ENCODE data around the gene CHD2. TPM values are rescaled to one million over a fixed set of nuclear protein-coding genes. Genes with fewer than 3 reads are reported as not detected.

Gene CHD2
- total RNA-seq, 1 experiment from 2014 or later, result 120 TPM

GRCh38 chr15:93012786-93013185 is 112.7 kb downstream of the CHD2 start:
- no TSS peak for BruUV-seq (replicated peaks)
- peaks cover 21% of the 10 kb centered on the region for H4K20me1 ChIP-seq (ENCODE audit: insufficient read depth)
- H3K9me3 ChIP-seq (ENCODE audit: insufficient read depth, low read depth), result no peaks in the 10 kb centered on the region
- H3K4me2 ChIP-seq, result no peak overlapping the region
- H3K27ac ChIP-seq, result no peak overlapping the region
- DNase-seq, result no peak
- ChIA-PET CTCF (no interaction called here), POLR2A (ENCODE audit: unreplicated experiment) (no interaction called here)
- H3F3A ChIP-seq (ENCODE audit: insufficient read depth, low read depth), result peaks cover 57% of the 10 kb centered on the region
- no peaks in the 10 kb centered on the region for H3K27me3 ChIP-seq (ENCODE audit: insufficient read depth, low read depth)
- intact Hi-C loops (cut with micrococcal nuclease; ENCODE audit: unreplicated experiment), result loop anchor here (10.0 kb wide), 1 partner anchor 218 kb away; no protein-coding TSS in a partner anchor
- H3K4me3 ChIP-seq, result no peak overlapping the region
- no peak for TF ChIP-seq CTCF (conservative IDR thresholded peaks at IDR 0.05)
- no peak for TF ChIP-seq EZH2 (IDR thresholded peaks at IDR 0.05; ENCODE audit: low read depth)
- no peaks in the 10 kb centered on the region for H3K4me1 ChIP-seq (replicated peaks; ENCODE audit: insufficient read depth)
- H2AFZ ChIP-seq, result no peak overlapping the region
- no peaks in the 10 kb centered on the region for H3K9me2 ChIP-seq (ENCODE audit: insufficient read depth)
- H3K79me2 ChIP-seq (ENCODE audit: low read depth), result no peaks in the 10 kb centered on the region
- peaks cover 81% of the 10 kb centered on the region for H3K36me3 ChIP-seq (ENCODE audit: low read depth)

GRCh38 chr15:93017526-93017925 is 117.4 kb downstream of the CHD2 start:
- no peak overlapping the region for H3K4me3 ChIP-seq
- POLR2A ChIA-PET (ENCODE audit: unreplicated experiment), result interaction anchor here (0.6 to 0.8 kb wide), 3 partner anchors 12 to 434 kb away, joined by 4 to 12 read pairs (median 5); no protein-coding TSS in a partner anchor
- H3K27me3 ChIP-seq (ENCODE audit: insufficient read depth, low read depth), result no peaks in the 10 kb centered on the region
- no peak for DNase-seq
- TF ChIP-seq CTCF (conservative IDR thresholded peaks at IDR 0.05), result no peak
- CTCF ChIA-PET, result no interaction called here
- peaks cover 87% of the 10 kb centered on the region for H3K36me3 ChIP-seq (ENCODE audit: low read depth)
- H3F3A ChIP-seq (ENCODE audit: insufficient read depth, low read depth), result peaks cover 71% of the 10 kb centered on the region
- no TSS peak for BruUV-seq (replicated peaks)
- H3K79me2 ChIP-seq (ENCODE audit: low read depth), result 0 out of 2 replicates have a peak, but pooled peaks cover 10% of the 10 kb centered on the region
- intact Hi-C loops (cut with micrococcal nuclease; ENCODE audit: unreplicated experiment), result loop anchor here (10.0 kb wide), 1 partner anchor 223 kb away; no protein-coding TSS in a partner anchor
- peaks cover 29% of the 10 kb centered on the region for H4K20me1 ChIP-seq (ENCODE audit: insufficient read depth)
- peak overlapping the region; percentile 29; the same call in 1 of the 2 replicates for H3K27ac ChIP-seq
- no peak overlapping the region for H3K4me2 ChIP-seq
- H3K9me2 ChIP-seq (ENCODE audit: insufficient read depth), result no peaks in the 10 kb centered on the region
- no peaks in the 10 kb centered on the region for H3K9me3 ChIP-seq (ENCODE audit: insufficient read depth, low read depth)
- H3K4me1 ChIP-seq (replicated peaks; ENCODE audit: insufficient read depth), result no peaks in the 10 kb centered on the region
- H2AFZ ChIP-seq, result no peak overlapping the region

- no peaks in the 10 kb centered on the region for H3K9me2 ChIP-seq (ENCODE audit: insufficient read depth)
- ChIA-PET POLR2A (ENCODE audit: unreplicated experiment) (interaction anchor here (0.7 to 0.8 kb wide), 2 partner anchors 65 to 97 kb away, joined by 5 to 7 read pairs; no protein-coding TSS in a partner anchor), CTCF (no interaction called here)
- no peak overlapping the region for H3K4me2 ChIP-seq
- no peaks in the 10 kb centered on the region for H3K9me3 ChIP-seq (ENCODE audit: insufficient read depth, low read depth)
- peaks cover 65% of the 10 kb centered on the region for H3F3A ChIP-seq (ENCODE audit: insufficient read depth, low read depth)
- no peak for DNase-seq
- H3K27me3 ChIP-seq (ENCODE audit: insufficient read depth, low read depth), result no peaks in the 10 kb centered on the region
- H2AFZ ChIP-seq, result no peak overlapping the region
- 0 out of 2 replicates have a peak overlapping the region, but pooled peaks have one; percentile 29 for H3K27ac ChIP-seq
- H4K20me1 ChIP-seq (ENCODE audit: insufficient read depth), result peaks cover 36% of the 10 kb centered on the region
- intact Hi-C loops (cut with micrococcal nuclease; ENCODE audit: unreplicated experiment), result loop anchor here (10.0 kb wide), 1 partner anchor 224 kb away; no protein-coding TSS in a partner anchor
- TF ChIP-seq CTCF (conservative IDR thresholded peaks at IDR 0.05) (no peak), EZH2 (IDR thresholded peaks at IDR 0.05; ENCODE audit: low read depth) (no peak)
- no TSS peak for BruUV-seq (replicated peaks)
- H3K36me3 ChIP-seq (ENCODE audit: low read depth), result peaks cover 88% of the 10 kb centered on the region
- H3K4me1 ChIP-seq (replicated peaks; ENCODE audit: insufficient read depth), result no peaks in the 10 kb centered on the region
- 0 out of 2 replicates have a peak, but pooled peaks cover 12% of the 10 kb centered on the region for H3K79me2 ChIP-seq (ENCODE audit: low read depth)
- no peak overlapping the region for H3K4me3 ChIP-seq
Observed at GRCh38 chr15:93018574-93018973, 118.5 kb downstream of the CHD2 start.
